GM12878 (cell line): ENCODE results near the gene LDLRAD3. TPM values are rescaled to one million over a fixed set of nuclear protein-coding genes. Genes with fewer than 3 reads are reported as not detected.

Source experiments
- ATAC-seq: fragments of 200-7000 bp; cut with Tn5 transposase; 3 replicates; pipeline ENCODE4 v1.9.1; 2020; ENCODE audit warnings: mild to moderate bottlenecking, moderate library complexity
- BruUV-seq: library from RNA; stranded (reverse); fragments of 400-500 nt; replicated peaks from 2 replicates; lab custom pipeline; 2021; lab: Mats Ljungman, UMichigan
- CTCF ChIA-PET: fragments of 300-600 bp; sonication (Branson Sonifier 250); formaldehyde crosslinking; extraction: SDS; loops from one replicate; lab custom pipeline; 2021; ENCODE audit warnings: inconsistent platforms; lab: Yijun Ruan, JAX
- POLR2A ChIA-PET: fragments of 350-600 bp; formaldehyde crosslinking; extraction: SDS; loops from one replicate; lab custom pipeline; 2021; ENCODE audit warnings: inconsistent platforms; lab: Charles Lee
- RAD21 ChIA-PET: fragments of 300-600 bp; sonication (Branson Sonifier 250); formaldehyde crosslinking; loops from one replicate; lab custom pipeline; 2023; ENCODE audit warnings: antibody characterized with exemption; ENCODE audit not compliant: unreplicated experiment; lab: Charles Lee
- SMC1A ChIA-PET: fragments of 300-600 bp; sonication (Branson Sonifier 250); formaldehyde crosslinking; loops from one replicate; lab custom pipeline; 2023; ENCODE audit not compliant: unreplicated experiment, uncharacterized antibody; lab: Charles Lee
- DNase-seq: peaks from one replicate; pipeline ENCODE4 v3.0.0-alpha.2; 2011; ENCODE audit warnings: low read depth, low spot score
- FAIRE-seq: peaks from 3 replicates; lab custom pipeline; 2011; peaks lifted over from hg19 to GRCh38; lab: Jason Lieb, UNC
- H2AFZ ChIP-seq: 2 replicates; pipeline ENCODE4 v1.6.0; 2011; ENCODE audit warnings: low read depth, low read length, control low read depth; ENCODE audit not compliant: control insufficient read depth
- H3K27ac ChIP-seq: 2 replicates; pipeline ENCODE4 v1.5.1; 2011; ENCODE audit warnings: control low read depth; ENCODE audit not compliant: control insufficient read depth, insufficient read depth
- H3K27me3 ChIP-seq, 2 experiments: replicated peaks in 1 of 2; 2 replicates each; pipeline versions ENCODE4 v1.6.0 to v1.6.1; 2011; ENCODE audit warnings: low read length in 1 of 2; ENCODE audit not compliant: control insufficient read depth in 2 of 2, insufficient read depth in 2 of 2
- H3K36me3 ChIP-seq, 2 experiments: 2 replicates each; pipeline ENCODE4 v1.5.1; 2011; ENCODE audit warnings: low read length in 1 of 2; ENCODE audit not compliant: control insufficient read depth in 2 of 2, insufficient read depth in 2 of 2
- H3K4me1 ChIP-seq: 2 replicates; pipeline ENCODE4 v1.6.1; 2011; ENCODE audit warnings: mild to moderate bottlenecking, low read length, moderate library complexity, mixed read lengths; ENCODE audit not compliant: control insufficient read depth, insufficient read depth
- H3K4me2 ChIP-seq: 2 replicates; pipeline ENCODE4 v1.6.0; 2011; ENCODE audit warnings: control low read depth; ENCODE audit not compliant: control insufficient read depth, insufficient read depth
- H3K4me3 ChIP-seq: fragments of 200-600 bp; sonication (generic); 2 replicates; pipeline ENCODE4 v1.5.1; 2016
- H3K79me2 ChIP-seq: 2 replicates; pipeline ENCODE4 v1.6.0; 2011; ENCODE audit warnings: low read length; ENCODE audit not compliant: control insufficient read depth, insufficient read depth
- H3K9ac ChIP-seq: 2 replicates; pipeline ENCODE4 v1.8.0; 2011; ENCODE audit warnings: low read length, control low read depth, mixed read lengths; ENCODE audit not compliant: control insufficient read depth, insufficient read depth
- H3K9me3 ChIP-seq: replicated peaks from 3 replicates; pipeline ENCODE4 v1.5.1; 2011; ENCODE audit warnings: mild to moderate bottlenecking, low read length; ENCODE audit not compliant: control insufficient read depth, insufficient read depth
- H4K20me1 ChIP-seq: 2 replicates; pipeline ENCODE4 v1.6.0; 2011; ENCODE audit not compliant: control insufficient read depth, insufficient read depth
- ATF7 ChIP-seq: fragments of 450-650 bp; IDR thresholded peaks from 2 replicates; pipeline ENCODE4 v1.6.1; 2016; ENCODE audit warnings: low read depth, mild to moderate bottlenecking
- BACH1 ChIP-seq: fragments of 450-650 bp; IDR thresholded peaks from 2 replicates; pipeline ENCODE4 v1.6.1; 2017; ENCODE audit warnings: mild to moderate bottlenecking, borderline replicate concordance
- BRCA1 ChIP-seq: IDR thresholded peaks from 2 replicates; pipeline ENCODE4 v1.6.1; 2011; ENCODE audit warnings: low read depth, low read length, improper control_type of control experiment
- CREM ChIP-seq: IDR thresholded peaks from 2 replicates; pipeline ENCODE4 v1.6.1; 2014; ENCODE audit warnings: antibody characterized with exemption, low read depth
- ELK1 ChIP-seq: IDR thresholded peaks from 2 replicates; pipeline ENCODE4 v1.6.1; 2012; ENCODE audit warnings: low read depth, low read length, improper control_type of control experiment
- HDAC2 ChIP-seq: fragments of 200-600 bp; sonication (generic); IDR thresholded peaks from 2 replicates; pipeline ENCODE4 v1.6.1; 2017
- KAT2A ChIP-seq: conservative IDR thresholded peaks from 2 replicates; pipeline ENCODE4 v1.6.1; 2011; ENCODE audit warnings: low read depth, low read length; ENCODE audit not compliant: control insufficient read depth
- KDM1A ChIP-seq: fragments of 200-600 bp; sonication (generic); IDR thresholded peaks from 2 replicates; pipeline ENCODE4 v1.6.1; 2016; ENCODE audit warnings: borderline replicate concordance
- LARP7 ChIP-seq: fragments of 450-650 bp; IDR thresholded peaks from 2 replicates; pipeline ENCODE4 v1.6.1; 2017; ENCODE audit warnings: mild to moderate bottlenecking
- PRDM15 ChIP-seq: fragments of 450-650 bp; formaldehyde crosslinking; IDR thresholded peaks from 2 replicates; pipeline ENCODE4 v1.4.0; 2020; ENCODE audit warnings: mild to moderate bottlenecking, moderate library complexity
- RAD21 ChIP-seq: IDR thresholded peaks from 2 replicates; pipeline ENCODE4 v1.6.1; 2011; ENCODE audit warnings: mild to moderate bottlenecking, low read depth, low read length, moderate library complexity; ENCODE audit not compliant: insufficient read depth
- RB1 ChIP-seq: fragments of 450-650 bp; formaldehyde crosslinking; IDR thresholded peaks from 2 replicates; pipeline ENCODE4 v1.6.1; 2017; ENCODE audit warnings: mild to moderate bottlenecking, borderline replicate concordance
- RELA ChIP-seq: fragments of 450-650 bp; IDR thresholded peaks from 2 replicates; pipeline ENCODE4 v1.8.0; 2014; ENCODE audit warnings: borderline replicate concordance; ENCODE audit not compliant: partially characterized antibody
- RUNX3 ChIP-seq: IDR thresholded peaks from 2 replicates; pipeline ENCODE4 v1.6.1; 2012; ENCODE audit warnings: low read length, inconsistent platforms
- WGBS: methylation state at CpG from one replicate; pipeline ENCODE4 v1.1.6; 2016; ENCODE audit warnings: low lambda C conversion rate; ENCODE audit not compliant: insufficient replicate concordance, insufficient coverage; ENCODE audit errors: missing lambda C conversion rate; 5-methylcytosine and 5-hydroxymethylcytosine counted together
- in situ Hi-C: fragments of 300-500 bp; cut with MboI; formaldehyde crosslinking; loops from 9 replicates; pipeline ENCODE4 v1.14.3; 2018; ENCODE audit warnings: mixed read lengths
- intact Hi-C: fragments of 100-400 bp; cut with micrococcal nuclease; formaldehyde crosslinking; loops from one replicate; pipeline ENCODE4 v1.14.2; 2022; ENCODE audit not compliant: unreplicated experiment
- polyA plus RNA-seq, 11 experiments: library from polyadenylated mRNA; depleted of rRNA in 4 of 11; unstranded in 6 of 11; stranded (reverse) in 5 of 11; fragments of >200 nt; fragmentation: Nextera tagmentation in 4 of 11; fragmentation: Illumina TruSeq in 1 of 11; extraction: Ambion mirVana in 4 of 11; extraction: Trizol in 1 of 11; gene quantifications; 1 replicate in 1 of 11; 2 replicates in 10 of 11; pipeline versions ENCODE4 v1.2.1 to v1.2.3, GENCODE V29; 2011 to 2016; ENCODE audit warnings: inconsistent platforms in 2 of 11, missing spikeins in 2 of 11, low read depth in 1 of 11
- total RNA-seq, 4 experiments: library from RNA; depleted of rRNA in 3 of 4; stranded (reverse); fragments of >200 nt in 3 of 4; fragmentation: Illumina TruSeq in 1 of 4; extraction: Trizol in 1 of 4; gene quantifications; 2 replicates each; pipeline versions ENCODE4 v1.2.1 to v1.2.3, GENCODE V29; 2013 to 2021

LDLRAD3 gene
- total and polyA plus RNA-seq, 10 of the 15 experiments (the other 5 are each of a cell fraction or from before 2014, with no cell fraction given), result 2.5 to 17.2 (median 10.7) TPM

DNA sequence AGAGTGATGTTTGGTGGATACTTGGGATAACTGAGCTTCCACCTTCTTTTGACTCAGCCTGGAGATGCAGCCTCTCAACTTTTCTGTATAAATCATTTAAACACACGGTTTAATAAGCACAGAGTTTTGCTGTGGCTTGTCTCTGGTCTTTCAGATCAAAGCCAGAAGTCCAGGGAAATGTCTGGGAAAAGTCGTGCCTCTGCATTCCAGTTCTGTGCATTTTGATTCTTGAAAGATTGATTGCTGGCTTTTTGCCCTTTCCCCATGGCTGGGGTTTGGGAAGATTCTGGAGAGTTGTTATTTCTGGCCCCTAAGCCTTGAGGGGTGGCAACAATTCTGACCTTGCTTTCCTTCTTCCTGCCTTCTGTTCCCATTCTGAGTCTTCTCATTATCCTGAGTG is 191.2 kb downstream of the LDLRAD3 start:
- no peak for ATAC-seq
- ChIA-PET POLR2A (no interaction called here), CTCF (interaction anchor here (0.7 to 1.0 kb wide), 3 partner anchors 66 to 521 kb away, joined by 3 to 4 read pairs (median 3); no protein-coding TSS in a partner anchor), RAD21 (interaction anchor here (0.7 to 1.0 kb wide), 2 partner anchors 93 to 313 kb away, joined by 3 to 4 read pairs; no protein-coding TSS in a partner anchor), SMC1A (interaction anchor here (0.8 to 5.7 kb wide), 2 partner anchors 8 to 311 kb away, joined by 3 to 58 read pairs; no protein-coding TSS in a partner anchor)
- H2AFZ ChIP-seq, result no peak overlapping the region
- intact Hi-C loops, result loop anchor here (10.0 kb wide), 1 partner anchor 360 kb away; no protein-coding TSS in a partner anchor
- H3K27ac ChIP-seq, result no peak overlapping the region
- H3K9ac ChIP-seq, result no peak overlapping the region
- H3K9me3 ChIP-seq, result no peaks in the 10 kb centered on the region
- no peaks in the 10 kb centered on the region for H3K36me3 ChIP-seq
- FAIRE-seq, result no peak
- no peaks in the 10 kb centered on the region for H4K20me1 ChIP-seq
- H3K27me3 ChIP-seq, result peaks cover 0 to 2% of the 10 kb centered on the region in 2 experiments; a peak in 1 of 4 replicates
- no peak overlapping the region for H3K4me3 ChIP-seq
- TF ChIP-seq RUNX3 (no peak), CREM (no peak)
- no peak for DNase-seq
- in situ Hi-C loops, result loop anchor here (5.0 kb wide), 1 partner anchor 523 kb away; no protein-coding TSS in a partner anchor
- 0% methylated on average over 2 of the region's 2 CpGs for WGBS
- no TSS peak for BruUV-seq
- H3K4me1 ChIP-seq, result no peaks in the 10 kb centered on the region
- no peak overlapping the region for H3K4me2 ChIP-seq
- H3K79me2 ChIP-seq, result no peaks in the 10 kb centered on the region

DNA sequence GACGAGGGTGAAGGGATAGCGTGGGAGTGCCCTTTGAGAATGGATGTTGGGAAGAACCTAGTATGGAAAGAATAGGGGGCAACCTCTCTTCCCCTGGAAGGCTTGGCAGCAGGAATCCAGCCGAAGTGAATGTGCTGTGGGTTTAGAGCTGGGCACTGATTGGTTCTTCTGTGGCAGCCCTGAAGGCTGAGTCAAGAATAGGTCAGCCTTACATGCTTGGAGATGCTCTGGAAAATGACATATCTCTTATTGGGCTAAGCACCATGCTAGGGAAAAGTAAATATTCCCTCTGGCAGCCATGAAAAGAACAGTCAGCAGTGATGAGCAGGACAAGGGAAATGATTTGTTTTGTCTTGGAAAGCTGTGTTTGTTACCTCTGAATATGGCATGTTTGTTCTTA is 195.9 kb downstream of the LDLRAD3 start:
- ChIA-PET CTCF (interaction anchor here (1.5 kb wide), 1 partner anchor 8 kb away, joined by 4 read pairs; no protein-coding TSS in a partner anchor), RAD21 (no interaction called here), SMC1A (no interaction called here), POLR2A (no interaction called here)
- no peak overlapping the region for H3K4me2 ChIP-seq
- no peak overlapping the region for H3K9ac ChIP-seq
- intact Hi-C loops (loop anchor here (10.0 kb wide), 1 partner anchor 355 kb away; no protein-coding TSS in a partner anchor), in situ Hi-C loops (loop anchor here (5.0 kb wide), 1 partner anchor 527 kb away; no protein-coding TSS in a partner anchor)
- 26% methylated on average over 3 of the region's 3 CpGs for WGBS
- no peak overlapping the region for H3K4me3 ChIP-seq
- ATAC-seq, result no peak
- no peaks in the 10 kb centered on the region; a peak in 1 of 4 replicates for H3K27me3 ChIP-seq
- H3K79me2 ChIP-seq, result no peaks in the 10 kb centered on the region
- H2AFZ ChIP-seq, result no peak overlapping the region
- no peaks in the 10 kb centered on the region for H3K4me1 ChIP-seq
- H3K9me3 ChIP-seq, result no peaks in the 10 kb centered on the region
- no peak overlapping the region for H3K27ac ChIP-seq
- H3K36me3 ChIP-seq, result no peaks in the 10 kb centered on the region; a peak in 1 of 4 replicates
- no peak for DNase-seq
- FAIRE-seq, result no peak
- BruUV-seq, result no TSS peak
- H4K20me1 ChIP-seq, result no peaks in the 10 kb centered on the region; the same call in 1 of the 2 replicates
- TF ChIP-seq KAT2A (no peak), ELK1 (no peak), RAD21 (no peak), KDM1A (no peak), PRDM15 (no peak), LARP7 (no peak), RELA (no peak), RB1 (no peak), HDAC2 (no peak), ATF7 (no peak), BRCA1 (no peak), BACH1 (no peak)
